GM18867 (cell line): ENCODE results near the gene CCDC187.

Source experiments
- ATAC-seq: cut with Tn5 transposase; IDR thresholded peaks from one replicate; pipeline ENCODE4 v1.9.1; 2021; ENCODE audit warnings: mild to moderate bottlenecking, moderate library complexity; ENCODE audit not compliant: unreplicated experiment

The CCDC187 gene

GRCh38 chr9:136286359-136286986 is 17.4 kb downstream of the CCDC187 start:
- no peak for ATAC-seq

- ATAC-seq: no peak
Observed at GRCh38 chr9:136285501-136286358, 18.2 kb downstream of the CCDC187 start.

GRCh38 chr9:136284951-136285350 is 18.9 kb downstream of the CCDC187 start:
- ATAC-seq: no peak

- ATAC-seq: no peak
Observed at GRCh38 chr9:136284311-136284710, 19.6 kb downstream of the CCDC187 start.

- peak; percentile 69 for ATAC-seq
Observed at GRCh38 chr9:136283291-136284235, 20.3 kb downstream of the CCDC187 start.

- ATAC-seq: no peak
Observed at GRCh38 chr9:136282272-136282861, 21.5 kb downstream of the CCDC187 start.

GRCh38 chr9:136281421-136282271 is 22.2 kb downstream of the CCDC187 start:
- no peak for ATAC-seq

GRCh38 chr9:136280535-136281315 is 23.2 kb downstream of the CCDC187 start:
- ATAC-seq: no peak

- no peak for ATAC-seq
Observed at GRCh38 chr9:136279471-136279870, 24.4 kb downstream of the CCDC187 start.

- ATAC-seq: no peak
Observed at GRCh38 chr9:136278894-136279293, 25.0 kb downstream of the CCDC187 start.

- no peak for ATAC-seq
Observed at GRCh38 chr9:136278221-136278620, 25.7 kb downstream of the CCDC187 start.

- ATAC-seq: no peak
Observed at GRCh38 chr9:136277746-136278145, 26.1 kb downstream of the CCDC187 start.

- ATAC-seq: no peak
Observed at GRCh38 chr9:136276716-136277115, 27.2 kb downstream of the CCDC187 start.

- ATAC-seq: no peak
Observed at GRCh38 chr9:136275655-136276429, 28.1 kb downstream of the CCDC187 start.

GRCh38 chr9:136274786-136275654 is 28.9 kb downstream of the CCDC187 start:
- no peak for ATAC-seq

- ATAC-seq: no peak
Observed at GRCh38 chr9:136273921-136274785, 29.7 kb downstream of the CCDC187 start.
